HepG2 (cell line): ENCODE measurements around the gene NOXO1. TPM values are rescaled to one million over a fixed set of nuclear protein-coding genes. Genes with fewer than 3 reads are reported as not detected.
A peak's percentile ranks its signal among the peaks of the same experiment; 100 is the strongest.

Source experiments
- GLI4 ChIP-seq: sonication (generic); formaldehyde crosslinking; IDR thresholded peaks from 2 replicates; pipeline ENCODE4 v1.5.1; 2020; ENCODE audit warnings: missing genetic modification reagents, mild to moderate bottlenecking, moderate library complexity, borderline replicate concordance
- HNRNPH1 ChIP-seq: fragments of 200-400 bp; formaldehyde crosslinking; optimal IDR thresholded peaks from 2 replicates; pipeline ENCODE3; 2017; ENCODE audit warnings: mild to moderate bottlenecking, low read depth, low read length
- JDP2 ChIP-seq: sonication (generic); formaldehyde crosslinking; IDR thresholded peaks from 2 replicates; pipeline ENCODE4 v1.8.1; 2022; ENCODE audit warnings: missing genetic modification reagents, borderline replicate concordance
- MAFF ChIP-seq: IDR thresholded peaks from 2 replicates; pipeline ENCODE4 v1.6.1; 2011; ENCODE audit warnings: low read depth, low read length, improper control_type of control experiment
- MLX ChIP-seq: IDR thresholded peaks from 2 replicates; pipeline ENCODE4 v1.6.1; 2016
- NFYB ChIP-seq: sonication (generic); formaldehyde crosslinking; IDR thresholded peaks from 2 replicates; pipeline ENCODE4 v1.4.0; 2020; ENCODE audit warnings: missing genetic modification reagents
- PAF1 ChIP-seq: IDR thresholded peaks from 2 replicates; pipeline ENCODE4 v1.6.1; 2016; ENCODE audit warnings: missing genetic modification reagents, missing compliant biosample characterization
- REST ChIP-seq, 2 experiments: IDR thresholded peaks; 2 replicates each; pipeline ENCODE4 v1.6.1; 2011 to 2012; ENCODE audit warnings: low read length in 2 of 2, borderline replicate concordance in 1 of 2, low read depth in 1 of 2, mild to moderate bottlenecking in 1 of 2, moderate library complexity in 1 of 2
- SMAD1 ChIP-seq: sonication (generic); formaldehyde crosslinking; IDR thresholded peaks from 2 replicates; pipeline ENCODE4 v1.4.0; 2020; ENCODE audit warnings: missing genetic modification reagents, low read depth, mild to moderate bottlenecking, borderline replicate concordance
- SUZ12 ChIP-seq: fragments of 150-350 bp; IDR thresholded peaks from 2 replicates; pipeline ENCODE4 v1.6.1; 2014; ENCODE audit warnings: low read depth, low read length
- TBX3 ChIP-seq: fragments of 450-650 bp; IDR thresholded peaks from 2 replicates; pipeline ENCODE4 v1.6.1; 2017; ENCODE audit warnings: antibody characterized with exemption, mild to moderate bottlenecking, inconsistent platforms, borderline replicate concordance
- TFDP2 ChIP-seq: sonication (generic); formaldehyde crosslinking; IDR thresholded peaks from 2 replicates; pipeline ENCODE4 v1.4.0; 2020; ENCODE audit warnings: missing genetic modification reagents
- TOE1 ChIP-seq: sonication (generic); formaldehyde crosslinking; IDR thresholded peaks from 2 replicates; pipeline ENCODE4 v1.4.0; 2020; ENCODE audit warnings: mild to moderate bottlenecking, missing genetic modification reagents
- UBTF ChIP-seq: sonication (generic); formaldehyde crosslinking; IDR thresholded peaks from 2 replicates; pipeline ENCODE4 v1.4.0; 2020; ENCODE audit warnings: mild to moderate bottlenecking, missing genetic modification reagents
- WIZ ChIP-seq: sonication (generic); formaldehyde crosslinking; IDR thresholded peaks from 2 replicates; pipeline ENCODE4 v1.5.1; 2020; ENCODE audit warnings: mild to moderate bottlenecking, missing genetic modification reagents
- ZBTB1 ChIP-seq: sonication (generic); formaldehyde crosslinking; IDR thresholded peaks from 2 replicates; pipeline ENCODE4 v1.4.0; 2020; ENCODE audit warnings: missing genetic modification reagents, borderline replicate concordance
- ZBTB21 ChIP-seq: sonication (generic); formaldehyde crosslinking; IDR thresholded peaks from 2 replicates; pipeline ENCODE4 v1.4.0; 2020; ENCODE audit warnings: missing genetic modification reagents
- ZNF160 ChIP-seq: sonication (generic); formaldehyde crosslinking; IDR thresholded peaks from 2 replicates; pipeline ENCODE4 v1.8.0; 2022; ENCODE audit warnings: mild to moderate bottlenecking, inconsistent platforms, missing genetic modification reagents
- ZNF343 ChIP-seq: sonication (generic); formaldehyde crosslinking; IDR thresholded peaks from 2 replicates; pipeline ENCODE4 v1.4.0; 2020; ENCODE audit warnings: mild to moderate bottlenecking, missing genetic modification reagents
- ZNF550 ChIP-seq: sonication (generic); formaldehyde crosslinking; IDR thresholded peaks from 2 replicates; pipeline ENCODE4 v1.4.0; 2020; ENCODE audit warnings: mild to moderate bottlenecking, missing genetic modification reagents, borderline replicate concordance
- ZNF557 ChIP-seq: sonication (generic); formaldehyde crosslinking; IDR thresholded peaks from 2 replicates; pipeline ENCODE4 v1.4.0; 2020; ENCODE audit warnings: missing genetic modification reagents
- ZNF720 ChIP-seq: sonication (generic); formaldehyde crosslinking; IDR thresholded peaks from 2 replicates; pipeline ENCODE4 v1.4.0; 2020; ENCODE audit warnings: missing genetic modification reagents
- ZNF747 ChIP-seq: sonication (generic); formaldehyde crosslinking; IDR thresholded peaks from 2 replicates; pipeline ENCODE4 v1.8.1; 2023; ENCODE audit warnings: missing genetic modification reagents, mild to moderate bottlenecking, borderline replicate concordance
- polyA plus RNA-seq, 8 experiments: library from polyadenylated mRNA; depleted of rRNA in 3 of 8; stranded (reverse) in 7 of 8; unstranded in 1 of 8; fragments of >200 nt; fragmentation: Illumina TruSeq in 4 of 8; extraction: Trizol in 4 of 8; gene quantifications; 2 replicates each; pipeline versions ENCODE4 v1.2.1 to v1.2.3, GENCODE V29; 2011 to 2016; ENCODE audit warnings: low read depth in 4 of 8, missing spikeins in 1 of 8, mixed read lengths in 1 of 8; ENCODE audit not compliant: insufficient read depth in 1 of 8
- total RNA-seq, 5 experiments: library from RNA; depleted of rRNA; stranded (reverse); fragments of >200 nt; fragmentation: Illumina TruSeq; extraction: Trizol; gene quantifications; 2 replicates each; pipeline ENCODE4 v1.2.3, GENCODE V29; 2016; ENCODE audit warnings: low read depth in 1 of 5

NOXO1 gene
- total and polyA plus RNA-seq, 2 of the 13 experiments (the other 11 are each of a cell fraction or from before 2014, with no cell fraction given), result 0.69 to 1.4 TPM

- TF ChIP-seq REST (IDR thresholded peaks at IDR 0.05; ENCODE audit: borderline replicate concordance in 1 of 2, low read depth in 1 of 2, low read length in 2 of 2) (no peak), WIZ (CRISPR knock-in tag) (no peak), ZNF550 (CRISPR knock-in tag) (no peak), NFYB (CRISPR knock-in tag) (peak; percentile 12), TFDP2 (CRISPR knock-in tag) (peak; percentile 66; the same call in 1 of the 2 replicates), ZNF557 (CRISPR knock-in tag) (no peak), SMAD1 (CRISPR knock-in tag) (peak; percentile 96; the same call in 1 of the 2 replicates), MLX (CRISPR knock-in tag) (no peak), ZNF747 (CRISPR knock-in tag) (0 out of 2 replicates have a peak, but pooled peaks have one; percentile 54), JDP2 (no peak), ZNF160 (CRISPR knock-in tag) (peak; percentile 71; the same call in 1 of the 2 replicates), ZBTB21 (CRISPR knock-in tag) (no peak), HNRNPH1 (no peak), GLI4 (CRISPR knock-in tag) (no peak), ZNF720 (CRISPR knock-in tag) (no peak), UBTF (CRISPR knock-in tag) (peak; percentile 84), ZBTB1 (CRISPR knock-in tag) (no peak), MAFF (no peak), SUZ12 (peak; percentile 32; the same call in 1 of the 2 replicates), TOE1 (no peak), TBX3 (no peak), ZNF343 (CRISPR knock-in tag) (no peak), PAF1 (CRISPR knock-in tag) (no peak)
Measured at GRCh38 chr16:1983544-1984346, 2.5 kb upstream of the NOXO1 start, which contains the start of gene GFER (continued).
